ENCODE measurements around the gene EXT2.

DNA sequence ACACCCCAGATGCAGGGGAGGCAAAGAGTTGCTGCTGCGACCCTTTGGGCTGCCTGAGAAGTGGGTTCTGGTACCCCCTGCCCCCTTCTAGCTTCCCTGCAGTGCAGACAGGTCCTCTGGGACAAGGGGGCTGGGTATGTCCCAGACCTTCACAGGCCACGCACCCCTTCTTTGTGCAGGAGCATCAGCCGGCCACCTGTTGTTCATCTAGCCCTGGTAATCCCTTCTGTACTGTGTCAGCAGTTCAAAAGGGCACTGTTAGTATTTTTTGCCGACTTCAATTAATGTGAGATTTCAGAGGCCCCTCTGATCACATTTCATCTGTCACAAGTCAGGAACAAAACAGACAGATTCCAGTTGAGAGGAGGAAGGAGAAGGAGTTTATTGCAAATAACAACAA lies 164.6 kb downstream of the EXT2 start:
- TF ChIP-seq, protein P1, sequence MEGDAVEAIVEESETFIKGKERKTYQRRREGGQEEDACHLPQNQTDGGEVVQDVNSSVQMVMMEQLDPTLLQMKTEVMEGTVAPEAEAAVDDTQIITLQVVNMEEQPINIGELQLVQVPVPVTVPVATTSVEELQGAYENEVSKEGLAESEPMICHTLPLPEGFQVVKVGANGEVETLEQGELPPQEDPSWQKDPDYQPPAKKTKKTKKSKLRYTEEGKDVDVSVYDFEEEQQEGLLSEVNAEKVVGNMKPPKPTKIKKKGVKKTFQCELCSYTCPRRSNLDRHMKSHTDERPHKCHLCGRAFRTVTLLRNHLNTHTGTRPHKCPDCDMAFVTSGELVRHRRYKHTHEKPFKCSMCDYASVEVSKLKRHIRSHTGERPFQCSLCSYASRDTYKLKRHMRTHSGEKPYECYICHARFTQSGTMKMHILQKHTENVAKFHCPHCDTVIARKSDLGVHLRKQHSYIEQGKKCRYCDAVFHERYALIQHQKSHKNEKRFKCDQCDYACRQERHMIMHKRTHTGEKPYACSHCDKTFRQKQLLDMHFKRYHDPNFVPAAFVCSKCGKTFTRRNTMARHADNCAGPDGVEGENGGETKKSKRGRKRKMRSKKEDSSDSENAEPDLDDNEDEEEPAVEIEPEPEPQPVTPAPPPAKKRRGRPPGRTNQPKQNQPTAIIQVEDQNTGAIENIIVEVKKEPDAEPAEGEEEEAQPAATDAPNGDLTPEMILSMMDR (conservative IDR thresholded peaks at IDR 0.05; ENCODE audit: low read depth in 2 of 2), result no peak
- TF ChIP-seq EZH2 (IDR thresholded peaks at IDR 0.05; ENCODE audit: low read depth, unreplicated experiment), result no peak
- no peak for TF ChIP-seq POLR2AphosphoS5 (IDR thresholded peaks at IDR 0.05; ENCODE audit: low read depth)
